Effector CD8-positive, alpha-beta T cell (primary cell): Measurements from ENCODE around the gene OR5AC2.
A peak's percentile ranks its signal among the peaks of the same experiment; 100 is the strongest.

Source experiments
- DNase-seq: peaks from one replicate; lab custom pipeline; 2025; lab: John Stamatoyannopoulos, UW
- total RNA-seq, 4 experiments: gene quantifications; one replicate each; lab custom pipeline; 2026; lab: John Stamatoyannopoulos, UW

OR5AC2 gene
- total RNA-seq = 0 reads per million in 4 experiments

- no peak for DNase-seq
Observed at GRCh38 chr3:98086873-98087272, at the start of gene OR5AC2. Gene OR5AC2, plus strand, starts transcription at chr3:98087173. Its CDS starts 0 bp downstream, at chr3:98087173.

- no peak for DNase-seq
Observed at GRCh38 chr3:98038286-98038685, 48.7 kb upstream of the OR5AC2 start.

- DNase-seq = no peak
Observed at GRCh38 chr3:98038876-98039275, 48.1 kb upstream of the OR5AC2 start.

GRCh38 chr3:98039322-98040024 lies 47.5 kb upstream of the OR5AC2 start:
- DNase-seq = peak; percentile 44

GRCh38 chr3:98041350-98041749 lies 45.6 kb upstream of the OR5AC2 start:
- DNase-seq = no peak

- no peak for DNase-seq
Observed at GRCh38 chr3:98048586-98048985, 38.4 kb upstream of the OR5AC2 start.

- no peak for DNase-seq
Observed at GRCh38 chr3:98049271-98049670, 37.7 kb upstream of the OR5AC2 start.

GRCh38 chr3:98056035-98056434 lies 30.9 kb upstream of the OR5AC2 start:
- DNase-seq = no peak

GRCh38 chr3:98057631-98058030 lies 29.3 kb upstream of the OR5AC2 start:
- DNase-seq = no peak

- no peak for DNase-seq
Observed at GRCh38 chr3:98058244-98058960, 28.6 kb upstream of the OR5AC2 start.

- no peak for DNase-seq
Observed at GRCh38 chr3:98068824-98069223, 18.1 kb upstream of the OR5AC2 start.

- DNase-seq = no peak
Observed at GRCh38 chr3:98070840-98071239, 16.1 kb upstream of the OR5AC2 start.

- no peak for DNase-seq
Observed at GRCh38 chr3:98073486-98073885, 13.5 kb upstream of the OR5AC2 start.

- DNase-seq = no peak
Observed at GRCh38 chr3:98095882-98096281, 8.9 kb downstream of the OR5AC2 start.

- DNase-seq = no peak
Observed at GRCh38 chr3:98099848-98100247, 12.9 kb downstream of the OR5AC2 start.

GRCh38 chr3:98108162-98108561 lies 21.2 kb downstream of the OR5AC2 start:
- no peak for DNase-seq

- DNase-seq = no peak
Observed at GRCh38 chr3:98109807-98110549, 23.0 kb downstream of the OR5AC2 start.

- no peak for DNase-seq
Observed at GRCh38 chr3:98110550-98110908, 23.6 kb downstream of the OR5AC2 start.

- no peak for DNase-seq
Observed at GRCh38 chr3:98114264-98114663, 27.3 kb downstream of the OR5AC2 start.

- no peak for DNase-seq
Observed at GRCh38 chr3:98115717-98116116, 28.7 kb downstream of the OR5AC2 start.

GRCh38 chr3:98130421-98130820 lies 43.4 kb downstream of the OR5AC2 start, which contains the start of gene OR5H1:
Gene OR5H1, plus strand, starts transcription at chr3:98130721. Its CDS starts 1,977 bp downstream, at chr3:98132698.
- DNase-seq = no peak

GRCh38 chr3:98136631-98137030 lies 49.7 kb downstream of the OR5AC2 start:
- DNase-seq = no peak
